ENCODE measurements around the gene MAP3K4. TPM values are rescaled to one million over a fixed set of nuclear protein-coding genes. Genes with fewer than 3 reads are reported as not detected.

The MAP3K4 gene
- total RNA-seq, 1 donor from 2014 or later: 31.9 TPM

DNA sequence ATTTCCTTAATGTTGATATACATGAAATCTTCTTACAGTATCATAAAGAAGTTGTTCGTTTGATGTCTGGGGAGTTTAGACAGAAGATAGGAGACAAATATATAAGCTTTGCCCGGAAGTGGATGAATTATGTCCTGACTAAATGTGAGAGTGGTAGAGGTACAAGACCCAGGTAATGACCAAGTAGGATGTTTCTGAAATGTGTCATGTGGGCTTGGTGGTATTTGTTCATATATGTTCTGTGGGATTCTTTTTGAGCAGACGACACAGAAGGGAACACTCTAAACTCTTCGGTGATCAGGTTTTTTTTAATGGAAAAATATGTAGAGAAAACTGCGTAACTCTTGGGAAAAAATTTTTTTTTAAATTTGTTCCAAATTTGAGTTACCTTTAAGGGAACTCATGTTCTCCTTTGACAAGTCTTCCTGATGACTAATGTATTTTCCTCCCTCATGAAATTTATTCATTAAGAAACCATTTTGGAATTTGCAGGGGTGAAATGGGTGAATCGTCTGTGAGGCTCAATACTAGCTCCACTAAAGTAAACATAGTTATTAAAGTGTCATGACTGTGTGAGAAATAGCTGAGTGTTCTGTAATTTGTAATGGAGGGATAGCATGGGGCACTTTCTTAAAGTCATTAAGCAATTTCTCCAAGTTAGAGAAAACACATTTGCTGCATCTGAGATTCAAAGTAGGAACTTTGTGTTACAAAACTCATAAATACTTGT lies 100.6 kb downstream of the MAP3K4 start:
- no peak for DNase-seq (ENCODE audit: low read depth)
- H3K4me3 ChIP-seq (ENCODE audit: low read depth, low read length): no peak overlapping the region
- TF ChIP-seq CTCF (conservative IDR thresholded peaks at IDR 0.05; ENCODE audit: low read depth, low read length): no peak

GRCh38 chr6:161094955-161095354 lies 103.4 kb downstream of the MAP3K4 start:
- DNase-seq (ENCODE audit: low read depth): no peak
- H3K4me3 ChIP-seq (ENCODE audit: low read depth, low read length): no peak overlapping the region
- no peak for TF ChIP-seq CTCF (conservative IDR thresholded peaks at IDR 0.05; ENCODE audit: low read depth, low read length)

DNA sequence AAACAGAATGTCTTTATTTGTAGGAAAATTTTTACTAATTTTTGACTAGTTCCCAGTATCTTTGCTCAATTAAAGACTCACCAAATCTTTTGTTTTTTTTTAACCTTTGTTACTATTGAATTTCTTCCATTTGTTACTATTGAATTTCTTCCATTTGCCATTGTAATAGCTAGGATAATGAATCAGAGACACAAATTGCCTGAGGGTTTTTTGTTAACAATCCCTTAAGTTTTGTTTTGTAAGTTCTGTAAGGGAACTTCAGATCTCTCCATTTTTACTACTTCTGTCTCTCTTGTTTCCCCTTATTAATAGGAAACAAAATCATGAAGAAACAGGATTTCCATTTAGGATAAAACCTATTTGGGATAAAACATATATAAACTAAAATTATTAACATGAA lies 104.3 kb downstream of the MAP3K4 start:
- no peak for TF ChIP-seq CTCF (conservative IDR thresholded peaks at IDR 0.05; ENCODE audit: low read depth, low read length)
- H3K4me3 ChIP-seq (ENCODE audit: low read depth, low read length): no peak overlapping the region
- no peak for DNase-seq (ENCODE audit: low read depth)

DNA sequence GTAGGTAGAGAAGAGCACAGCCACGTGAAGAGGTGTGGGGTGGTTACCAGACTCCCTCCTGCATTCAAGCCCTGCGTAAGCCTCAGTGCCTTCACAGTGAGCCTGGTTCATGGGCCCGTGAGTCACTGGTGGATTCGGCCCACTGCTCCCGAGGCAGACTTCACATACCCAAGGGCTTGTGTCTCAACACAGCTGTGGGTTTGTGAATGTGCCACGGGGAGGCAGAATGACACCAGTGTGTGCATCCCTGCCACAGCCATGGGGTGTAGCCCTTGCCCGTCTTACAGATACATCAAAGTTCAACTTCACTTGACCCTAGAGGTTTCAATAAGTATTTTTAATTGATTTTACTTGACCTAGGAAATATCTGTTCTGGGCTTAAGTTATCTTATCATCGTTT lies 108.5 kb downstream of the MAP3K4 start:
- H3K4me3 ChIP-seq (ENCODE audit: low read depth, low read length): no peak overlapping the region
- TF ChIP-seq CTCF (conservative IDR thresholded peaks at IDR 0.05; ENCODE audit: low read depth, low read length): peak; percentile 28
- no peak for DNase-seq (ENCODE audit: low read depth)

GRCh38 chr6:161101517-161101916 lies 109.9 kb downstream of the MAP3K4 start:
- DNase-seq (ENCODE audit: low read depth): no peak
- H3K4me3 ChIP-seq (ENCODE audit: low read depth, low read length): no peak overlapping the region
- TF ChIP-seq CTCF (conservative IDR thresholded peaks at IDR 0.05; ENCODE audit: low read depth, low read length): peak; percentile 38

DNA sequence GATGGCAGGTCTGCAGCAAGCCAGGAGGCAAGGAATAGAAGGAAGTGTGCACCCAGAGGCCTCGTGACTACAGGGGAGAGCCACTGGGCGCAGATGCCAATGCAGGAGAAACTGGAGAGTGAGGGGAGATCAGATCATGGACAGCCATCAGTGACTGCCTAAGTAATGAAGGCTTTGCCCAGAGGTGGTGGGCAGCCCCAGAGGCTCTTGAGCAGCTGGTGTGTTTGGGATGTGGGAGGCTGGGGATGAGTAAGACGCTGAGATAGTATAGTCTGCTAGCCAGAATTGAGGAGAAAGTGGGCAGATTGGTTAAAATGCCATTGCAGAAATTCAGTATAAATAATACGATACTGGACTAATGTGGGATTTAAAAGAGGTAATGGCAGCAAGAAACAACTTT lies 111.9 kb downstream of the MAP3K4 start:
- H3K4me3 ChIP-seq (ENCODE audit: low read depth, low read length): no peak overlapping the region
- no peak for TF ChIP-seq CTCF (conservative IDR thresholded peaks at IDR 0.05; ENCODE audit: low read depth, low read length)
- DNase-seq (ENCODE audit: low read depth): no peak

GRCh38 chr6:161104966-161105365 lies 113.4 kb downstream of the MAP3K4 start:
- DNase-seq (ENCODE audit: low read depth): no peak
- H3K4me3 ChIP-seq (ENCODE audit: low read depth, low read length): no peak overlapping the region
- TF ChIP-seq CTCF (conservative IDR thresholded peaks at IDR 0.05; ENCODE audit: low read depth, low read length): no peak
